Panc1 (cell line): Measurements from ENCODE around the gene SPTBN4. TPM values are rescaled to one million over a fixed set of nuclear protein-coding genes. Genes with fewer than 3 reads are reported as not detected.

Source experiments
- ATAC-seq: fragments of 200-7000 bp; cut with Tn5 transposase; 2 replicates; pipeline ENCODE4 v1.9.1; 2020; ENCODE audit warnings: mild to moderate bottlenecking, moderate library complexity
- BruUV-seq: library from RNA; stranded (reverse); fragments of 400-500 nt; replicated peaks from 2 replicates; lab custom pipeline; 2021; lab: Mats Ljungman, UMichigan
- CTCF ChIA-PET: fragments of 300-600 bp; sonication (Branson Sonifier 250); formaldehyde crosslinking; loops from one replicate; lab custom pipeline; 2022; ENCODE audit warnings: antibody characterized with exemption; lab: Charles Lee
- POLR2A ChIA-PET: fragments of 300-600 bp; sonication (Branson Sonifier 250); formaldehyde crosslinking; loops from one replicate; lab custom pipeline; 2022; ENCODE audit warnings: antibody characterized with exemption; lab: Charles Lee
- DNase-seq: peaks from one replicate; pipeline ENCODE4 v3.0.0-alpha.2; 2010; ENCODE audit warnings: low read depth, low spot score
- H3K27ac ChIP-seq: 2 replicates; pipeline ENCODE4 v1.5.1; 2011; ENCODE audit warnings: mild to moderate bottlenecking, low read length, inconsistent platforms
- H3K27me3 ChIP-seq: fragments of 200-500 bp; sonication (Bioruptor generic); 2 replicates; pipeline ENCODE4 v1.6.0; 2014; ENCODE audit warnings: low read length, inconsistent platforms; ENCODE audit not compliant: control insufficient read depth, insufficient read depth
- H3K36me3 ChIP-seq: fragments of 200-500 bp; sonication (Bioruptor generic); 2 replicates; pipeline ENCODE4 v1.5.1; 2014; ENCODE audit warnings: inconsistent platforms, mild to moderate bottlenecking, low read length, moderate library complexity; ENCODE audit not compliant: control insufficient read depth, insufficient read depth
- H3K4me1 ChIP-seq: 2 replicates; pipeline ENCODE4 v1.5.1; 2011; ENCODE audit warnings: inconsistent platforms, mild to moderate bottlenecking, low read length, moderate library complexity; ENCODE audit not compliant: control insufficient read depth, insufficient read depth
- H3K4me3 ChIP-seq, 2 experiments: 2 replicates each; pipeline ENCODE4 v1.5.1; 2011 to 2012; ENCODE audit warnings: low read depth in 2 of 2, low read length in 2 of 2, mild to moderate bottlenecking in 2 of 2, inconsistent platforms in 1 of 2, moderate library complexity in 1 of 2
- H3K9me3 ChIP-seq: fragments of 200-500 bp; sonication (Bioruptor generic); 2 replicates; pipeline ENCODE4 v1.5.1; 2014; ENCODE audit warnings: low read depth, mild to moderate bottlenecking, inconsistent platforms, low read length, moderate library complexity; ENCODE audit not compliant: control insufficient read depth, insufficient read depth
- POLR2AphosphoS5 ChIP-seq: IDR thresholded peaks from 2 replicates; pipeline ENCODE4 v1.6.1; 2012; ENCODE audit warnings: mild to moderate bottlenecking, low read depth, low read length, moderate library complexity
- SIN3A ChIP-seq: IDR thresholded peaks from 2 replicates; pipeline ENCODE4 v1.6.1; 2012; ENCODE audit warnings: low read depth, mild to moderate bottlenecking, low read length, moderate library complexity, borderline replicate concordance; ENCODE audit not compliant: insufficient read depth
- TCF7L2 ChIP-seq: IDR thresholded peaks from 2 replicates; pipeline ENCODE4 v1.6.1; 2011; ENCODE audit warnings: mild to moderate bottlenecking, low read depth, low read length, inconsistent platforms
- in situ Hi-C: cut with HindIII; loops from 2 replicates; pipeline ENCODE4 v1.10.0; 2016; ENCODE audit warnings: low sequenced_read_pairs, low pct_unique_long_range_greater_than_20kb
- intact Hi-C: fragments of 100-400 bp; cut with micrococcal nuclease; formaldehyde crosslinking; loops from one replicate; pipeline ENCODE4 v1.10.0; 2022; ENCODE audit not compliant: unreplicated experiment
- total RNA-seq: library from RNA; stranded (reverse); gene quantifications from one replicate; pipeline ENCODE4 v1.2.1, GENCODE V29; 2021; ENCODE audit not compliant: unreplicated experiment
- TF ChIP-seq, protein P1 (sequence below), 2 experiments: IDR thresholded peaks; 2 replicates each; pipeline ENCODE4 v1.6.1; 2011 to 2012; ENCODE audit warnings: low read depth in 2 of 2, control low read depth in 1 of 2, low read length in 1 of 2, mild to moderate bottlenecking in 1 of 2, moderate library complexity in 1 of 2; ENCODE audit not compliant: insufficient read depth in 1 of 2
- TF ChIP-seq, protein P2 (sequence below): fragments of 450-650 bp; IDR thresholded peaks from 2 replicates; pipeline ENCODE4 v1.5.1; 2017; ENCODE audit warnings: mild to moderate bottlenecking

SPTBN4 gene
- total RNA-seq, 1 experiment from 2014 or later, result 1.2 TPM

DNA sequence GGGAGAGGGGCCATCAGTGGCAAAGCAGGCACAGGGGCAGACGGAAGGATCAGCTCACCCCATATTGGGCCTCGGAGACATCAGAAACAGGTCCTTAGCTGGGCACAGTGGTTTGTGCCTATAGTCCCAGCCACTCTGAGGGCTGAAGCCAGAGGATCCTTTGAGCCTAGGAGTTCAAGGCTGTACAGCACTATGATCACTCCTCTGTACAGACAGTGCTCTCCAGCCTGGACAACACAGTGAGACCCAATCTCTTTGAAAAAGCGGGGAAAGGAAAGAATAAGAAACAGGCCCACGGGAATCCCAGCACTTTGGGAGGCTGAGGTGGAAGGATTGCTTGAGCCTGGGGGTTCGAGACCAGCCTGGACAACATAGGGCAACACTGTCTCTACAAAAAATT is 47.0 kb upstream of the SPTBN4 start:
- no peak for ATAC-seq
- no TSS peak for BruUV-seq
- CTCF ChIA-PET, result interaction anchor here (0.7 kb wide), 1 partner anchor 189 kb away, joined by 4 read pairs; no protein-coding TSS in a partner anchor
- no peak overlapping the region for H3K4me3 ChIP-seq
- TF ChIP-seq SIN3A (no peak), POLR2AphosphoS5 (no peak), TCF7L2 (no peak)
- TF ChIP-seq, protein P1, sequence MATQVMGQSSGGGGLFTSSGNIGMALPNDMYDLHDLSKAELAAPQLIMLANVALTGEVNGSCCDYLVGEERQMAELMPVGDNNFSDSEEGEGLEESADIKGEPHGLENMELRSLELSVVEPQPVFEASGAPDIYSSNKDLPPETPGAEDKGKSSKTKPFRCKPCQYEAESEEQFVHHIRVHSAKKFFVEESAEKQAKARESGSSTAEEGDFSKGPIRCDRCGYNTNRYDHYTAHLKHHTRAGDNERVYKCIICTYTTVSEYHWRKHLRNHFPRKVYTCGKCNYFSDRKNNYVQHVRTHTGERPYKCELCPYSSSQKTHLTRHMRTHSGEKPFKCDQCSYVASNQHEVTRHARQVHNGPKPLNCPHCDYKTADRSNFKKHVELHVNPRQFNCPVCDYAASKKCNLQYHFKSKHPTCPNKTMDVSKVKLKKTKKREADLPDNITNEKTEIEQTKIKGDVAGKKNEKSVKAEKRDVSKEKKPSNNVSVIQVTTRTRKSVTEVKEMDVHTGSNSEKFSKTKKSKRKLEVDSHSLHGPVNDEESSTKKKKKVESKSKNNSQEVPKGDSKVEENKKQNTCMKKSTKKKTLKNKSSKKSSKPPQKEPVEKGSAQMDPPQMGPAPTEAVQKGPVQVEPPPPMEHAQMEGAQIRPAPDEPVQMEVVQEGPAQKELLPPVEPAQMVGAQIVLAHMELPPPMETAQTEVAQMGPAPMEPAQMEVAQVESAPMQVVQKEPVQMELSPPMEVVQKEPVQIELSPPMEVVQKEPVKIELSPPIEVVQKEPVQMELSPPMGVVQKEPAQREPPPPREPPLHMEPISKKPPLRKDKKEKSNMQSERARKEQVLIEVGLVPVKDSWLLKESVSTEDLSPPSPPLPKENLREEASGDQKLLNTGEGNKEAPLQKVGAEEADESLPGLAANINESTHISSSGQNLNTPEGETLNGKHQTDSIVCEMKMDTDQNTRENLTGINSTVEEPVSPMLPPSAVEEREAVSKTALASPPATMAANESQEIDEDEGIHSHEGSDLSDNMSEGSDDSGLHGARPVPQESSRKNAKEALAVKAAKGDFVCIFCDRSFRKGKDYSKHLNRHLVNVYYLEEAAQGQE (IDR thresholded peaks at IDR 0.05; ENCODE audit: insufficient read depth in 1 of 2, low read depth in 2 of 2, low read length in 1 of 2), result no peak
- TF ChIP-seq, protein P2, sequence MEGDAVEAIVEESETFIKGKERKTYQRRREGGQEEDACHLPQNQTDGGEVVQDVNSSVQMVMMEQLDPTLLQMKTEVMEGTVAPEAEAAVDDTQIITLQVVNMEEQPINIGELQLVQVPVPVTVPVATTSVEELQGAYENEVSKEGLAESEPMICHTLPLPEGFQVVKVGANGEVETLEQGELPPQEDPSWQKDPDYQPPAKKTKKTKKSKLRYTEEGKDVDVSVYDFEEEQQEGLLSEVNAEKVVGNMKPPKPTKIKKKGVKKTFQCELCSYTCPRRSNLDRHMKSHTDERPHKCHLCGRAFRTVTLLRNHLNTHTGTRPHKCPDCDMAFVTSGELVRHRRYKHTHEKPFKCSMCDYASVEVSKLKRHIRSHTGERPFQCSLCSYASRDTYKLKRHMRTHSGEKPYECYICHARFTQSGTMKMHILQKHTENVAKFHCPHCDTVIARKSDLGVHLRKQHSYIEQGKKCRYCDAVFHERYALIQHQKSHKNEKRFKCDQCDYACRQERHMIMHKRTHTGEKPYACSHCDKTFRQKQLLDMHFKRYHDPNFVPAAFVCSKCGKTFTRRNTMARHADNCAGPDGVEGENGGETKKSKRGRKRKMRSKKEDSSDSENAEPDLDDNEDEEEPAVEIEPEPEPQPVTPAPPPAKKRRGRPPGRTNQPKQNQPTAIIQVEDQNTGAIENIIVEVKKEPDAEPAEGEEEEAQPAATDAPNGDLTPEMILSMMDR, result no peak
- no peaks in the 10 kb centered on the region for H3K9me3 ChIP-seq
- DNase-seq, result no peak
- H3K4me1 ChIP-seq, result peaks cover 36% of the 10 kb centered on the region
- H3K27me3 ChIP-seq, result no peaks in the 10 kb centered on the region
- H3K27ac ChIP-seq, result no peak overlapping the region
- POLR2A ChIA-PET, result no interaction called here
- H3K36me3 ChIP-seq, result peaks cover under 1% of the 10 kb centered on the region; the same call in 1 of the 2 replicates
- in situ Hi-C loops, result no loop called here
- intact Hi-C loops, result no loop called here

DNA sequence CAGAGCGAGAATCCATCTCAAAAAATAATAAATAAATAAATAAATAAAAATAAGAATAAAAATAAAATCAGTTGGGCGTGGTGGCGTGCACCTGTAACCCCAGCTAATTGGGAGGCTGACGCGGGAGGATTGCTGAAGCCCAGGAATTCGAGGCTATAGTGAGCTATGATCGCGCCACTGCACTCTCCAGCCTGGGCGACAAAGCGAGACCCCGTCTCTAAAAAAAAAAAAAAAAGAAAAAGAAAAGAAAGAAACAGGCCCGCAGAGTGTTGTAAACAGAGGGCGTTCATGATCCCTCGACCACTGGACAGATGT is 46.4 kb upstream of the SPTBN4 start:
- no peak for TF ChIP-seq TCF7L2
- TF ChIP-seq, protein P2, result no peak
- ATAC-seq, result no peak
- H3K9me3 ChIP-seq, result no peaks in the 10 kb centered on the region
- intact Hi-C loops, result no loop called here
- POLR2A ChIA-PET, result interaction anchor here (0.7 to 0.8 kb wide), 2 partner anchors 185 to 263 kb away, joined by 7 to 11 read pairs; no protein-coding TSS in a partner anchor
- H3K4me3 ChIP-seq, result peak overlapping the region; percentile 53 to 64
- peaks cover 4% of the 10 kb centered on the region; the same call in 1 of the 2 replicates for H3K36me3 ChIP-seq
- no peaks in the 10 kb centered on the region for H3K27me3 ChIP-seq
- no peak for DNase-seq
- peaks cover 36% of the 10 kb centered on the region for H3K4me1 ChIP-seq
- BruUV-seq, result no TSS peak
- CTCF ChIA-PET, result interaction anchor here (0.6 to 0.7 kb wide), 4 partner anchors 28 to 189 kb away, joined by 3 to 5 read pairs (median 4); no protein-coding TSS in a partner anchor
- in situ Hi-C loops, result no loop called here
- peak overlapping the region; percentile 92 for H3K27ac ChIP-seq
